Activated naive CD8-positive, alpha-beta T cell treated with anti-CD3 and anti-CD28 coated beads for 36 hours (primary cell): ENCODE results near the gene SHOX. TPM values are rescaled to one million over a fixed set of nuclear protein-coding genes. Genes with fewer than 3 reads are reported as not detected.
"Not testable (repeated sequence)": the region's sequence is repeated elsewhere in the genome, so short reads cannot be mapped to it uniquely, and the experiment has no call there.

Experiments
- DNase-seq: peaks from one replicate; pipeline ENCODE4 v3.0.0; 2021
- H3K27ac Mint-ChIP-seq: one replicate; pipeline ENCODE4 v1.8.0; 2022; ENCODE audit warnings: mild to moderate bottlenecking, moderate library complexity, mixed read lengths
- H3K27me3 Mint-ChIP-seq: one replicate; pipeline ENCODE4 v1.8.0; 2022; ENCODE audit warnings: mild to moderate bottlenecking, mixed read lengths
- H3K36me3 Mint-ChIP-seq: one replicate; pipeline ENCODE4 v1.8.0; 2021; ENCODE audit warnings: mild to moderate bottlenecking, mixed read lengths
- H3K4me1 Mint-ChIP-seq: one replicate; pipeline ENCODE4 v1.8.0; 2021; ENCODE audit warnings: mixed read lengths
- H3K4me3 Mint-ChIP-seq: one replicate; pipeline ENCODE4 v1.8.0; 2022; ENCODE audit warnings: mild to moderate bottlenecking, moderate library complexity, mixed read lengths
- H3K9me3 Mint-ChIP-seq: one replicate; pipeline ENCODE4 v1.8.0; 2022; ENCODE audit warnings: mixed read lengths
- total RNA-seq, 2 experiments: library from RNA; stranded (reverse); gene quantifications; one replicate each; pipeline ENCODE4 v1.2.3, GENCODE V29; 2021

Gene SHOX
- total RNA-seq, 2 experiments from 2014 or later, result not detected

DNA sequence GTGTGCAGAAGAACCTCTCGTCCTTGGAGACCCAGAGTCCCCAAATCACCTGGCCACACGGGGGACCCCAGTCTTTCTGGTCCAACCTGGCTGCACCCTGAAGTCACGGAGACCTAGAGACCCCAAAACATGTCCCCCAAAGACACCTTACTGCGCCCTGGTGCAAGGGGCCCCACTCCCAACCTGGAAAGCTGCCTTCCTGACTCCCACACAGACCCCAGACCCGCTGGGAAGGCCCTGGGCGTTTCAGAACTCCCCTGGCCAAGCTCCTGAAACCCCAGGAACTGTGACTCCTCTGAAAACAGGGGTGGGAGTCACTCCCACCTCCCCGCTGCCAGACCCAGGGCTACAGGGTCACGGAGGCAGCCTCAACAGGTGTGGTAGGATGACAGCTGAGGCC, 12.7 kb upstream of the SHOX start:
- DNase-seq, result no peak
- H3K4me3 Mint-ChIP-seq, result no peak overlapping the region
- no peak overlapping the region for H3K27ac Mint-ChIP-seq
- H3K9me3 Mint-ChIP-seq, result no peaks in the 10 kb centered on the region
- H3K4me1 Mint-ChIP-seq, result no peaks in the 10 kb centered on the region
- H3K36me3 Mint-ChIP-seq, result no peaks in the 10 kb centered on the region
- peaks cover 60% of the 10 kb centered on the region for H3K27me3 Mint-ChIP-seq

- not testable (repeated sequence) for H3K36me3 Mint-ChIP-seq, H3K27ac Mint-ChIP-seq, DNase-seq, H3K9me3 Mint-ChIP-seq, H3K4me3 Mint-ChIP-seq, H3K4me1 Mint-ChIP-seq
- peaks cover 60% of the 10 kb centered on the region for H3K27me3 Mint-ChIP-seq
These were observed 12.3 kb upstream of the SHOX start for GRCh38 chrX:618304-618703.

GRCh38 chrX:618761-619450, 11.7 kb upstream of the SHOX start:
- no peak overlapping the region for H3K4me3 Mint-ChIP-seq
- no peaks in the 10 kb centered on the region for H3K36me3 Mint-ChIP-seq
- peaks cover 66% of the 10 kb centered on the region for H3K27me3 Mint-ChIP-seq
- peaks cover 2% of the 10 kb centered on the region for H3K4me1 Mint-ChIP-seq
- no peak for DNase-seq
- H3K27ac Mint-ChIP-seq, result no peak overlapping the region
- no peaks in the 10 kb centered on the region for H3K9me3 Mint-ChIP-seq

DNA sequence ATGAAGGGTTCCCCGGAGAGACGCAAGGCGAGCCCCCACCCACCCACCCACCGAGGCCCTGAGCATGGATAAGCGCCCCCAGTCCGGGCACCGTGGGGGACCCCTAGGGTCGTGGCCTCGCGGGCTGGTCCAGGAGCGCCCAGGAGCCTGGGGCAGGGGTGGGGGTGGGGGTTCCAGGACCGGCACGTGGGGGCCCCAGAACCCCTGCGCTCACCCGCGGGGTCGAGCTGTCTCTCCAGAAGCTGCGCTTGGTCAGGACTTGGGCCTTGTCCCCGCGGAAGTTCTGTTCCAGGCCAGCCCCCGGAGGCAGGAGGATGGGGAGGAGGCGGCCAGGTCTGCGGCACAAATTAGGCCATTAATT, 11.2 kb upstream of the SHOX start:
- Mint-ChIP-seq H3K27me3 (peaks cover 66% of the 10 kb centered on the region), H3K9me3 (no peaks in the 10 kb centered on the region), H3K27ac (no peak overlapping the region), H3K4me1 (peaks cover 2% of the 10 kb centered on the region), H3K36me3 (no peaks in the 10 kb centered on the region), H3K4me3 (no peak overlapping the region)
- no peak for DNase-seq

- DNase-seq, result no peak
- H3K9me3 Mint-ChIP-seq, result no peaks in the 10 kb centered on the region
- no peaks in the 10 kb centered on the region for H3K36me3 Mint-ChIP-seq
- H3K27ac Mint-ChIP-seq, result no peak overlapping the region
- H3K4me3 Mint-ChIP-seq, result no peak overlapping the region
- peaks cover 69% of the 10 kb centered on the region for H3K27me3 Mint-ChIP-seq
- H3K4me1 Mint-ChIP-seq, result peaks cover 2% of the 10 kb centered on the region
These were observed 10.6 kb upstream of the SHOX start for GRCh38 chrX:619812-620531.

- no peak for DNase-seq
- Mint-ChIP-seq H3K27ac (no peak overlapping the region), H3K9me3 (peaks cover 5% of the 10 kb centered on the region), H3K4me3 (no peak overlapping the region), H3K4me1 (peaks cover 5% of the 10 kb centered on the region), H3K27me3 (peaks cover 79% of the 10 kb centered on the region), H3K36me3 (no peaks in the 10 kb centered on the region)
These were observed 8.7 kb upstream of the SHOX start for GRCh38 chrX:621705-622503.

DNA sequence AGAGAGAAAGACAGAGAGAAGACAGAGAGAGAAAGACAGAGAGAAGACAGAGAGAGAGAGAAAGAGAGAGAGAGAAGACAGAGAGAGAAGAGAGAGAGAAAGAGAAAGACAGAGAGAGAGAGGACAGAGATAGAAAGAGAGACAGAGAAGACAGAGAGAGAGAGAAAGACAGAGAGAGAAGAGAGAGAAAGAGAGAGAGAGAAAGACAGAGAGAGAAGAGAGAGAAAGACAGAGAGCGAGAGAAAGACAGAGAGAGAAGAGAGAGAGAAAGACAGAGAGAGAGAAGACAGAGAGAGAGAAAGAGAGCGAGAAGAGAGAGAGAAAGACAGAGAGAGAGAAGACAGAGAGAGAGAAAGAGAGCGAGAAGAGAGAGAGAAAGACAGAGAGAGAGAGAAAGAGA, 7.8 kb upstream of the SHOX start:
- DNase-seq, H3K9me3 Mint-ChIP-seq, H3K4me3 Mint-ChIP-seq, H3K4me1 Mint-ChIP-seq, H3K27ac Mint-ChIP-seq, H3K36me3 Mint-ChIP-seq: not testable (repeated sequence)
- peaks cover 82% of the 10 kb centered on the region for H3K27me3 Mint-ChIP-seq

- peaks cover 82% of the 10 kb centered on the region for H3K27me3 Mint-ChIP-seq
- peaks cover 9% of the 10 kb centered on the region for H3K4me1 Mint-ChIP-seq
- peaks cover 6% of the 10 kb centered on the region for H3K9me3 Mint-ChIP-seq
- no peaks in the 10 kb centered on the region for H3K36me3 Mint-ChIP-seq
- no peak for DNase-seq
- no peak overlapping the region for H3K4me3 Mint-ChIP-seq
- H3K27ac Mint-ChIP-seq, result no peak overlapping the region
These were observed 7.4 kb upstream of the SHOX start for GRCh38 chrX:623268-623598.

DNA sequence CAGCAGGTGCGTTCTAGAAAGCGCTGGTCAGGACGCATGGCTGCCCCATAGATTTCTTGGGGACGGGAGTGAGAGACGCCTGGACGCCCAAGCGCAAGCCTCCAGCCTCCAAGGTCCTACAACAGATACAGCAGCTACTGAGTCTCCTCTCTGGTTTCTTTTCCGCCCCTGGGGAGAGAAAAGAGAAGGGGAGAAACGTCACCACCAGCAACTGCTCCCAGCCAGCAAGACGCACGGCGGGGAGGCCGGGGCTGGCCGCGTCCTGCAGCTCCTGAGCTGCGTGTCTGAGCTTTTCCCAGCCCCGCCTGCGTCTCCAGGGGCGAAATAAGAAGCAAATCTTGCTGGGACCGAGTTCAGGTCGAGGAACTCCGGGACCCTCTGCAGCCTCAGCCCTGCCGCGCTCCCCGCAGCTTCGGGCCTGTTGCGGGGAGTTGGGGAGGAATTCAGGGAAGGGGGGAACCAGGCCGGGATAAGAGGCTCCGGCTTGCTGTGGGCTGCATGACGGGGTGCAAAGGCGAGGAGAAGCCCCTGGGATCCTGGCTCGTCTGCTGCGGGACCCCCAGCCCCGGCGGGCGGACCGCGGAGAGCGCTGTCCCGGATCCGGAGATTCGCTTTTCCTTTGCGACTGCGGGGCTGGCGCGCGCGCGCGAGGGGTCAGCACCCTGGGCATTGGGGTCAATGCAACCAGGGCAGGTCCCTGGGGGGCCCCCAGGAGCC, 6.8 kb upstream of the SHOX start:
- Mint-ChIP-seq H3K27ac (no peak overlapping the region), H3K27me3 (peaks cover 79% of the 10 kb centered on the region)

DNA sequence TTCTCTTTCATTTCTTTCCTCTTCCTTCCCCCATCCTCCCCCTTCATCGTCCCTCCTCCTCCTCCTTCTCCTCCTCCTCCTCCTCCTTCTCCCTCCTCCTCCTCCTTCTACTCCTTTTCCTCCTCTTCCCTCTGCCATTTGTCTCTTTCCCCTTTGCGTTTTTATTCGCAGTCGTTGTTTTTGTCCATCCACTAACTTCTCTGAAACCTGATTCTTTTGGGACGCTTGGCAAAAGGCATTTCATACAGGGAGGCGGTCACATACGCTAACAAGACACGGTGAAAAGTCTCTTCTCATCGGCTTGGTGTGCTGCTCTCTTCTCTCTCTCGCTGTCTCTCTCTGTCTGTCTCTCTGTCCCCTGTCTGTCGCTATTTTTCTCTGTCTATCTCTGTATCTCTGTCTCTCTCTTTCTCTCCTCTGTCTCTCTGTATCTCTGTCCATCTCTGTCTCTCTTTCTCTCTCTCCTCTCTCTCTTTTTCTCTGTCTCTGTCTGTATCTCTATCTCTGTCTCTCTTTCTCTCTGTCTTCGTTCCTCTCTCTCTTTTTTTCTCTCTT, 5.4 kb upstream of the SHOX start:
- H3K4me1 Mint-ChIP-seq, result peaks cover 9% of the 10 kb centered on the region

More for the DNA sequence above, 6.8 kb upstream of the SHOX start:
- DNase-seq, result no peak
- Mint-ChIP-seq H3K9me3 (peaks cover 6% of the 10 kb centered on the region), H3K4me1 (peaks cover 9% of the 10 kb centered on the region), H3K4me3 (no peak overlapping the region), H3K36me3 (no peaks in the 10 kb centered on the region)

GRCh38 chrX:626047-626446, 4.5 kb upstream of the SHOX start:
- H3K27ac Mint-ChIP-seq, H3K36me3 Mint-ChIP-seq, H3K4me3 Mint-ChIP-seq, H3K4me1 Mint-ChIP-seq, H3K9me3 Mint-ChIP-seq, DNase-seq: not testable (repeated sequence)
- peaks cover 87% of the 10 kb centered on the region for H3K27me3 Mint-ChIP-seq

More for the DNA sequence above, 5.4 kb upstream of the SHOX start:
- H3K9me3 Mint-ChIP-seq, result peaks cover 6% of the 10 kb centered on the region
- no peak overlapping the region for H3K4me3 Mint-ChIP-seq
- no peak overlapping the region for H3K27ac Mint-ChIP-seq
- peaks cover 87% of the 10 kb centered on the region for H3K27me3 Mint-ChIP-seq
- DNase-seq, result no peak
- H3K36me3 Mint-ChIP-seq, result no peaks in the 10 kb centered on the region

DNA sequence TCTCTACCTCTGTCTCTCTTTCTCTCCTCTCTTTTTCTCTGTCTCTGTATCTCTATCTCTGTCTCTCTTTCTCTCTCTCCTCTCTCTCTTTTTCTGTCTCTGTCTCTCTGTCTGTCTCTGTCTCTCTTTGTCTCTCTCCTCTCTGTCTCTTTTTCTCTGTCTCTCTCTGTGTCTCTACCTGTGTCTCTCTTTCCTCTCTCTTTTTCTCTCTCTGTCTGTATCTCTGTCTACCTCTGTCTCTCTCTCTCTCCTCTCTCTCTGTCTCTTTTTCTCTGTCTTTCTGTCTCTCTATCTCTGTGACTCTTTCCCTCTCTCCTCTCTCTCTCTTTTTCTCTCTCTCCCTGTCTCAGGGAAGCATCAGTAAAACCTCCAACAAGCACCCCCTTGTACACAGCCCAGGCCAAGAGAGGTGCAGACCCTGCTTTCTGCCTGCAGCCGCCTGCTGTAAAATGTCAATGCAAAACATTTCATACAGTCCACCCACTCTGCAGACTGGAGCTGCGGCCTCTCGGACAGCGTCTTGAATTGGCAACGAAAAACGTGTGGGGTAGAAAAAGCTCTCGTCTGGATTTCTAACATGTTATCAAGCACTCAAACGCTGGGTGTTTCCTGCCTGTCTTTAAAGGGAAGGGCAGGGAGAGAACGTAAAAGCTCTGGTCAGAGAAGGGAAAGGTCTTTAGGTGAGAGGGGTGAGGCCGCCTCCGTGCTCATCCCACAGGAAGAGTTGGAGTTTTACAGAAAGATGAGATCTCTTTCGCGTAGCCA, 3.7 kb upstream of the SHOX start:
- Mint-ChIP-seq H3K4me3 (no peak overlapping the region), H3K36me3 (no peaks in the 10 kb centered on the region), H3K27ac (no peak overlapping the region), H3K27me3 (peaks cover 91% of the 10 kb centered on the region), H3K9me3 (peaks cover 6% of the 10 kb centered on the region), H3K4me1 (peaks cover 9% of the 10 kb centered on the region)
- no peak for DNase-seq

DNA sequence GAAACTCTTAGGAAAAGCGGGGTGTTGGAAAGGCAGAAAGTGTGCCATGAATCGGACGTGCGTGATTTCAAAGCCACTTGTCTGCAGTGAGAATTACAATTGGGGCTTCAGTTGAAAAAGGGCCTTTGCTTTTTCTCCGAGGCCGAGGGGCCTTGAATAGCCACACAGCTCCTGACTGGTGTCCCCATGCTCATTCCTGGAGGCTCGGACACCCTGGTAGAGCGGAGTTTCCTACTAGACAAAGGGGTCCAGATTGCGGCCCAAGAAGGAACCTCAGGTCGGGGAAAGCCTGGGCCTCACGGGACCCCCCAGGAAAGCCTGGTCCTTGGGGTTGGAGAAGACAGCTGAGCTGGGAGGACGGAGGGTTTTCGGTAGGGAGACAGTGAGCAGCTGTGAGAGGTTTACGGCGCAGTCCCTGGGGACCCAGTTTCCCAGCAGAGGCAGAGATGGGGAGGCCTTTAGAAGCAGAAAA, 3.0 kb upstream of the SHOX start:
- Mint-ChIP-seq H3K27me3 (peaks cover 91% of the 10 kb centered on the region), H3K9me3 (peaks cover 6% of the 10 kb centered on the region), H3K4me1 (peaks cover 9% of the 10 kb centered on the region), H3K36me3 (no peaks in the 10 kb centered on the region), H3K27ac (no peak overlapping the region), H3K4me3 (no peak overlapping the region)
- DNase-seq, result no peak

GRCh38 chrX:627995-628394, 2.6 kb upstream of the SHOX start:
- DNase-seq, result no peak
- H3K4me1 Mint-ChIP-seq, result peaks cover 9% of the 10 kb centered on the region
- H3K9me3 Mint-ChIP-seq, result peaks cover 6% of the 10 kb centered on the region
- H3K4me3 Mint-ChIP-seq, result no peak overlapping the region
- H3K36me3 Mint-ChIP-seq, result no peaks in the 10 kb centered on the region
- no peak overlapping the region for H3K27ac Mint-ChIP-seq
- H3K27me3 Mint-ChIP-seq, result peaks cover 91% of the 10 kb centered on the region
